HS-27A (cell line): Measurements from ENCODE around the gene RPS6KB1.
A peak's percentile ranks its signal among the peaks of the same experiment; 100 is the strongest.
"Not testable (repeated sequence)": the region's sequence is repeated elsewhere in the genome, so short reads cannot be mapped to it uniquely, and the experiment has no call there.

ENCODE experiments used
- DNase-seq: peaks from one replicate; pipeline ENCODE4 v3.0.0-alpha.2; 2012; ENCODE audit warnings: low read depth, missing footprints

The RPS6KB1 gene

DNA sequence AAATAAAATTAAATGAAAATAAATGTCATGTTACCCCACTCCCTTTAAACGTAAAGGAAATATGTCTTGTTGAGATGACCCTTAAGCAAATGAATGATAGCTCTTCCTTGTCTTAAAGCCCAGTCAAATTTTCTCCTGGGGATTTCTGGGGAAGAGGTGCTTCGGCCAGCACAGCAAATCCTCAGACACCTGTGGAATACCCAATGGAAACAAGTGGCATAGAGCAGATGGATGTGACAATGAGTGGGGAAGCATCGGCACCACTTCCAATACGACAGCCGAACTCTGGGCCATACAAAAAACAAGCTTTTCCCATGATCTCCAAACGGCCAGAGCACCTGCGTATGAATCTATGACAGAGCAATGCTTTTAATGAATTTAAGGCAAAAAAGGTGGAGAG lies 53.5 kb downstream of the RPS6KB1 start:
- DNase-seq = not testable (repeated sequence)

DNA sequence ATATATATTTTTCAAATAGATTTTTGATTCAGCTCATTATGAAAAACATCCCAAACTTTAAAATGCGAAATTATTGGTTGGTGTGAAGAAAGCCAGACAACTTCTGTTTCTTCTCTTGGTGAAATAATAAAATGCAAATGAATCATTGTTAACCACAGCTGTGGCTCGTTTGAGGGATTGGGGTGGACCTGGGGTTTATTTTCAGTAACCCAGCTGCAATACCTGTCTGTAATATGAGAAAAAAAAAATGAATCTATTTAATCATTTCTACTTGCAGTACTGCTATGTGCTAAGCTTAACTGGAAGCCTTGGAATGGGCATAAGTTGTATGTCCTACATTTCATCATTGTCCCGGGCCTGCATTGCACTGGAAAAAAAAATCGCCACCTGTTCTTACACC lies 54.4 kb downstream of the RPS6KB1 start:
- DNase-seq = not testable (repeated sequence)

DNA sequence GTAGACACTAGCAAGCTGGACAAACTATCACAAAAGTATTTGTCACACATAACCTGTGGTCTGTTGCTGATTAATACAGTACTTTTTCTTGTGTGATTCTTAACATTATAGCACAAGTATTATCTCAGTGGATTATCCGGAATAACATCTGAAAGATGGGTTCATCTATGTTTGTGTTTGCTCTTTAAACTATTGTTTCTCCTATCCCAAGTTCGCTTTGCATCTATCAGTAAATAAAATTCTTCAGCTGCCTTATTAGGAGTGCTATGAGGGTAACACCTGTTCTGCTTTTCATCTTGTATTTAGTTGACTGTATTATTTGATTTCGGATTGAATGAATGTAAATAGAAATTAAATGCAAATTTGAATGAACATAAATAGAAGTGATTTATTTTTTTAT lies 57.1 kb downstream of the RPS6KB1 start:
- no peak for DNase-seq

DNA sequence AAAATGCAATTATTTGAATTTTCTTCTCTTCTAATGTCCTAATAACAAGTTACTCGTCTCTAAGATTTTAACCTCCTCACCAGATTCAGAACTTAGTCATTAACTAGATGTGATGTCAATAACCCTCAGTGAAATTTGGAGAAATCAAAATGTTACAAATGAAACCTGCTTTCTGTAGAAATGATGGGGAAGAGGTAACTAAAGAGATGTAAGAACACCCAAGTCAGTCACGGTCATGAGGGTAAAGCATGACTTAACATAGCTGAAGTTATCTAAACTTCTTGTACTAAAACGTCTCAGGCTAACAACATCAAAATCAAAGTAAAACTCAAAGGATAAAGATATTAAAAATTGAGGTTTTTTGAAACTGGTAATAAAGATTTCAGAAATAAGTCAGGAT lies 61.9 kb downstream of the RPS6KB1 start:
- no peak for DNase-seq

DNA sequence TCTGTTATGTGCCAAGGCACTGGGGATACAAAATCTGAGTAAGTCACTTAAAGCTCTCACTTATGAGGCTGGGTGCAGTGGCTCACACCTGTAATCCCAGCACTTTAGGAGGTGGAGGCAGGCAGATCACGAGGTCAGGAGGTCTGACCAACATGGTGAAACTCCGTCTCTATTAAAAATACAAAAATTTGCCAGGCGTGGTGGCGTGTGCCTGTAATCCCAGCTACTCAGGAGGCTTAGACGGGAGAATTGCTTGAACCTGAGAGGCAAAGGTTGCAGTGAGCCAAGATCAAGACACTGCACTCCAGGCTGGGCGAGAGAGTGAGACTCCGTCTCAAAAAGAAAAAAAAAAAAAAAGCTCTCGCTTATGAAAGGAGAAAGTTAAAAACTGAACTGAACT lies 66.7 kb downstream of the RPS6KB1 start:
- DNase-seq = not testable (repeated sequence)

DNA sequence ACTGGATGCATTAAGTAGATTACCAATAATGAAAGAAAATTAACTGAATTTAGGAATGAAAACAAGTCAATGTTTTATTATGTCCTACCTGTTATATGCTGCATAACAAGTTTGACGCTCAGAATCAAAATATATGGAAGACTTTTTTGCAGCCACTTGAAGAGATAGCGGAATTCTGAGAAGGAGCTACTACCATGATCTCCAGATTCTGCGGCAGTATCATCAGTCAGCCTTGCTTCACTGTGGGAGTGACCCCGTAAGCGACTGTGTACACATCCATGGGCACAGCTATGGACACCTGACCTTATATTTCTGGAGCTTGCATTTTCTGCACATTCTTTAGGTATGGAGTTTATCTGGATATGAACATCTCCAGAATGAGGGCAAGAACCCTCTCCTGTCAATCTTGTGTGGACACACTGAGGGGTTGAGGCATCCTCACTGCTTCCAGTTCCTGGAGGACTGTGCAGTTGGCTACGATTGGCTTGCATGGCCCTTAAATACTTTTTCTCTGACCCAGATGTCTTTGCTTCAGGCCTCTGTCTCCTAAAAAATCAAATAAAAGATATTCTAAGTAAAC lies 69.9 kb downstream of the RPS6KB1 start:
- no peak for DNase-seq

DNA sequence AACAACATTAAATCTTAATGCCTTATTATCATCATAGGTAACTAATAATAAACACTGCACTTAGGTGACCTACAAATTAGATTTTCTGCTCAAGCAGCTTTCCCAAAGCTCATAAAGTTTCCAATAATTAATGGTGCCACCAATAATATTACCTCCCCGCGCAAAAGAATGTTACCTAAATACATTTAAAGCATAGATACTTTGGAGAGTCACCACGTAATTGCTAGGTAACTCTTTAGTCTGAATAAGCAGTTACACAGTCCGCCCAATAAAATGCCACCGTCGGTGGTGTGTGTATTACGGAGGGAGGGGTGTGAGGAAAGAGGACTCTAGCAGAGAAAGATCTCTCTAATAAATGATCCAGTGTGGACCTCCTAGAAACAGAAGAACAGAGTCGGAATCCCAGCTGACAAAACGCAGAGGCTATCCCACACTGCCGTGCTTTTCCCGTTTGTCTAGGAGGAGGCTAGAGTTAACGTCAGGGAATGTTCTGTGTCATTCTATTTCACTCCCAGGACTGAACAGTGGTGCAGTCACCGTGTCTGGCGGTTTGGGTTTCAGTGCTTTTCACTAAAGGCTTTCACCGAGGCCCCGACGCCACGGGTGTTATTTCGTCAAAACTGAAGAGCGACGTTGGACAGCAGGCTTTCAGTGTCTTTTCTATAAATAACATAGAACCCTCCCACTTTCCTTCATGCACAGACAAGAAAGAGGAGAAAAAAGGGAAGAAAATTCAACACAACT lies 71.0 kb downstream of the RPS6KB1 start:
- DNase-seq = peak; percentile 36

DNA sequence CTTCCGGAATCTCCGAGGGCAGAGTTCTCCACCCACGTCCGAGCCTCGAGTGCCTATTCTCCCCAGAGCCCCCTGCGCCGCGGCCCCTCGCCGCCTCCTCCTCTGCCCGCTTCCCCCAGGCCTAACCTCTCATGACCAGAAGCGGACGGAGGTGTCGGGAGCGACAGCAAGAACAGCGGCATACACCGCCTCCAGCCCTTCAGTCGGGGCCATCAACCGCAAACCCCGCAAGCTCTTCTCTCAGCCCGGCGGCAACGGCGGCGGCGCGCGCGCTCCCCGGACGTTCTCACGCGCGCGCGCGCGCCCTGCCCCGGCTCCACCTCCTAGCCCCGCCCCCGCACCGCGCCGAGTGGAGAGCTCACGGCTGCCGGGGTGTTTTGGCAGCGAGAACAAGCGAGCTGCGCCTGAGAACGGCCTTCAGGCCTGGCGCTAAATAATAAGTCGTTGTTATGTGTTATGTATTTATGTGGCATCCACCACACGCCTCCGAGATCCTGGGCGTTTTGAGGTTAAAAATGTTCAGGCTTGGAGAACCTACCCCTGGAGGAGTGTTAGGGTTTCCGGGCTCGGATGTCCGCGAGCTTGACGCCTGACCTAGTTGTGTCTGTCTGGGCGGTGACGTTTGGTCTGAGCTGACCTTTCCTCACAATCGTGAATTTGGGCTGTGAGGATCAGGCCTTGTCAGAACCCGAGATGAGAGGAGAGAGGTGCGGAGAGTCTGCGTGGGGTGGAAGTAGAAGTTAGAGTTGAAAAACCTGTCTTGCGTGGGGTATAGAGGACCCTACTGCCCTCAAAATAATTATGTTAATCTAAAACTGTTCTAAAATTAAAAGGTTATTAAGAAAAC lies 71.8 kb downstream of the RPS6KB1 start, which contains the start of gene RNFT1:
Gene RNFT1 (minus strand): TSS at position 259 of the 847 bp plus-strand sequence. CDS start 77 bp downstream, at position 182.
- DNase-seq = peak; percentile 43

DNA sequence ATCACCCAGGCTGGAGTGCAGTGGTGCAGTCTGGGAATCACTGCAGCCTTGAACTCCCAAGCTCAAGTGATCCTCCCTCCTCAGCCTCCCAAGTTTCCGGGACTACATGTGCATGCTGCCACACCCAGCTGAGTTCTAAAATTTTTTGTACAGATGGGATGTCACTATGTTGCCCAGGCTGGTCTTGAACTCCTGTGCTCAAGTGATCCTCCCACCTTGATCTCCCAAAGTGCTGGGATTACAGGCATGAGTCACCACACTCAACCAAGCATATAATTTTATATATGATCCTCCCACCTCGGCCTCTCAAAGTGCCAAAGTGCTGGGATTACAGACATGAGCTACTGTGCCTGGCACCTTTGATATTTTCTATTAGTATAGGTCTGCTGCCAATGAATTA lies 78.8 kb downstream of the RPS6KB1 start:
- not testable (repeated sequence) for DNase-seq

DNA sequence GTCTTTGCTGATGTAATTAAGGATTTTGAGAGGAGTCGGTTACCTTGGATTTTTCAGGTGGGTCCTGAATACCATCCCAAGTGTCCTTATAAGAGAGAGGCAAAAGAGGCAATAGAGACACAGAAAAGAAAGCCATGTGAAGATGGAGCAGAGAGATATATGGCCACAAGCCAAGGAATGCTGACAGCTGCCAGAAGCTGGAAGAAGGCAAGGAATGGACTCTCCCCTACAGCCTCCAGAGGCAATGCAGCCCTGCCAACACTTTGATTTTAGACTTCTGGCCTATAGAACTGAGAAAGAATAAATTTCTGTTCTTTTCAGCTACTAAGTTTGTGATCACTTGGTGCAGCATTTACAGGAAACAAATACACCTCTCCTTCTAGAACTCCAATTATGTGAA lies 79.9 kb downstream of the RPS6KB1 start:
- DNase-seq = no peak

DNA sequence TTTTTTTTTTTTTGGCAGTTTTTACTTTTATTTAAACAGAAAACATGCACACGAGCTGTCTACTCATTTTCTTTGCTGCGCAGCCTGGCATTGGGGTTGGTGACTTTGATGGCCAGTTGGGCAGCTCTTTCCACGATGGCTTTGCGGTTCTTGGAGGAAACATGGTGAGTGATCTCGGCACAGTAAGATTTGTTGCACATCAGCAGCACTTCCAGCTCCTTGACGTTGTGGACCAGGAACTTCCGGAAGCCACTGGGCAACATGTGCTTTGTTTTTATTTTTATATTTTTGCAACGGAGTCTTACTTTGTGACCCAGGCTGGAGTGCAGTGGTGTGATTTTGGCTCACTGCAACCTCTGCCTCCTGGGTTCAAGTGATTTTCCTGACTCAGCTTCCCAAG lies 80.6 kb downstream of the RPS6KB1 start:
- not testable (repeated sequence) for DNase-seq

DNA sequence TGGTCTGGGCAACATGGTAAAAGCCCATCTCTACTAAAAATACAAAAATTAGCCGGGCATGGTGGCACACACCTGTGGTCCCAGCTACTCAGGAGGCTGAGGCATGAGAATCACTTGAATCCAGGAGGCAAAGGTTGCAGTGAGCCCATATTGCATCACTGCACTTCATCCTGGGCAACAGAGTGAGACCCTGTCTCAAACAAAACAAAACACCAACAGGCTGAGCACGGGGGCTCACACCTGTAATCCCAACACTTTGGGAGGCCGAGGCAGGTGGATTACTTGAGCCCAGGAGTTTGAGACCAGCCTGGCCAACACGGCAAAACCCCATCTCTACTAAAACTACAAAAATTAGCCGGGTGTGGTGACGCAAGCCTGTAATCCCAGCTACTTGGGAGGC lies 82.2 kb downstream of the RPS6KB1 start:
- DNase-seq = not testable (repeated sequence)

DNA sequence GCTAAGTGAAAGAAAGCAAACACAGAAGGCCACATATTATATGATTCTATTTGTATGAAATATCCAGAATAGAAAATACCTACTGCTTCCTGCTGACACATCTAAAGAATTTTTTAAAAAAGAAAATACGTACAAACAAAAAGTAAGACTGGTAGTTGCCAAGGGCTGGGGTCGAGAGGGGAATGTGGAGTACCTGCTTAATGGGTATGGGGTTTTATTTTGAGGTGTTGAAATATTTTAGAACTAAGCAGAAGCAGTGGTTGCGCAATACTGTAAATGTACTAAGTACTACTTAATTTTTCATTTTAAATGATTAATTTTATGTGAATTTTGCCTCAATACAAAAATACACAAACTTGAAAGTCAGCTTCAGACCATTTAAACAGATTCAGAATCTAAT lies 103.7 kb downstream of the RPS6KB1 start:
- DNase-seq = not testable (repeated sequence)
